Neural cell (in vitro differentiated cells): ENCODE data around the gene PTPRD. TPM values are rescaled to one million over a fixed set of nuclear protein-coding genes. Genes with fewer than 3 reads are reported as not detected.

Experiments used
- H2AFZ ChIP-seq: fragments of 200-600, 300-800 bp; sonication (generic), shearing (Covaris generic); 2 replicates; pipeline ENCODE4 v1.6.0; 2014; ENCODE audit warnings: low read depth, mild to moderate bottlenecking, antibody characterized with exemption, low read length, moderate library complexity
- H3F3A ChIP-seq: fragments of 200-600 bp; shearing (Covaris generic); 2 replicates; pipeline ENCODE4 v1.6.1; 2016; ENCODE audit warnings: mild to moderate bottlenecking, moderate library complexity, mixed read lengths, antibody characterized with exemption, low read length; ENCODE audit not compliant: insufficient read depth, poor library complexity, severe bottlenecking
- H3K27ac ChIP-seq: fragments of 200-600, 300-800 bp; sonication (generic), shearing (Covaris generic); 2 replicates; pipeline ENCODE4 v1.5.1; 2014; ENCODE audit warnings: mild to moderate bottlenecking, low read length, moderate library complexity
- H3K27me3 ChIP-seq: fragments of 300-800, 200-600 bp; sonication (generic), shearing (Covaris generic); 2 replicates; pipeline ENCODE4 v1.6.0; 2014; ENCODE audit warnings: mild to moderate bottlenecking, low read depth, low read length, moderate library complexity; ENCODE audit not compliant: insufficient read depth
- H3K36me3 ChIP-seq: fragments of 300-800, 200-600 bp; sonication (generic), shearing (Covaris generic); 2 replicates; pipeline ENCODE4 v1.5.1; 2014; ENCODE audit warnings: mild to moderate bottlenecking, antibody characterized with exemption, low read length, moderate library complexity; ENCODE audit not compliant: insufficient read depth
- H3K4me2 ChIP-seq: fragments of 300-800, 200-600 bp; sonication (generic), shearing (Covaris generic); 2 replicates; pipeline ENCODE4 v1.6.0; 2014; ENCODE audit warnings: mild to moderate bottlenecking, low read length
- H3K4me3 ChIP-seq: fragments of 300-800, 200-600 bp; sonication (generic), shearing (Covaris generic); 2 replicates; pipeline ENCODE4 v1.5.1; 2014; ENCODE audit warnings: mild to moderate bottlenecking, low read length, moderate library complexity
- H3K79me2 ChIP-seq: fragments of 200-600 bp; shearing (Covaris generic); replicated peaks from 2 replicates; pipeline ENCODE4 v1.6.0; 2014; ENCODE audit warnings: mild to moderate bottlenecking, low read length, moderate library complexity; ENCODE audit not compliant: insufficient read depth
- H3K9ac ChIP-seq: fragments of 300-800, 200-600 bp; sonication (generic), shearing (Covaris generic); 2 replicates; pipeline ENCODE4 v1.6.1; 2016; ENCODE audit warnings: mild to moderate bottlenecking, low read length, mixed read lengths
- H3K9me2 ChIP-seq: fragments of 200-600 bp; shearing (Covaris generic); 2 replicates; pipeline ENCODE4 v1.6.1; 2016; ENCODE audit warnings: mild to moderate bottlenecking, low read length, mixed read lengths; ENCODE audit not compliant: insufficient read depth
- H3K9me3 ChIP-seq: fragments of 200-600, 300-800 bp; sonication (generic), shearing (Covaris generic); 2 replicates; pipeline ENCODE4 v1.6.1; 2016; ENCODE audit warnings: mild to moderate bottlenecking, mixed run types, low read length, moderate library complexity, mixed read lengths
- H4K20me1 ChIP-seq: fragments of 200-600 bp; shearing (Covaris generic); 2 replicates; pipeline ENCODE4 v1.6.1; 2016; ENCODE audit warnings: mild to moderate bottlenecking, mixed run types; ENCODE audit not compliant: insufficient read depth
- CTCF ChIP-seq: fragments of 450-650 bp; IDR thresholded peaks from 2 replicates; pipeline ENCODE4 v1.5.1; 2014; ENCODE audit warnings: antibody characterized with exemption, mild to moderate bottlenecking, moderate library complexity; ENCODE audit not compliant: poor library complexity, severe bottlenecking
- EP300 ChIP-seq: fragments of 450-650 bp; conservative IDR thresholded peaks from 2 replicates; pipeline ENCODE4 v1.6.1; 2014; ENCODE audit warnings: antibody characterized with exemption, mild to moderate bottlenecking, moderate library complexity; ENCODE audit not compliant: poor library complexity, severe bottlenecking
- EZH2 ChIP-seq: fragments of 200-600, 300-800 bp; shearing (Covaris generic), sonication (generic); IDR thresholded peaks from 2 replicates; pipeline ENCODE4 v1.6.1; 2014; ENCODE audit warnings: antibody characterized with exemption, low read length, borderline replicate concordance, mild to moderate bottlenecking; ENCODE audit not compliant: insufficient read depth, poor library complexity, severe bottlenecking
- MXI1 ChIP-seq: fragments of 450-650 bp; conservative IDR thresholded peaks from 2 replicates; pipeline ENCODE4 v1.6.1; 2014; ENCODE audit warnings: antibody characterized with exemption, mild to moderate bottlenecking; ENCODE audit not compliant: poor library complexity, severe bottlenecking
- POLR2AphosphoS5 ChIP-seq: IDR thresholded peaks from 2 replicates; pipeline ENCODE4 v1.6.1; 2012
- RAD21 ChIP-seq: fragments of 450-650 bp; conservative IDR thresholded peaks from 2 replicates; pipeline ENCODE4 v1.6.1; 2014; ENCODE audit warnings: antibody characterized with exemption, mild to moderate bottlenecking, moderate library complexity
- REST ChIP-seq: IDR thresholded peaks from 2 replicates; pipeline ENCODE4 v1.6.1; 2012; ENCODE audit warnings: borderline replicate concordance
- SMC3 ChIP-seq: fragments of 450-650 bp; conservative IDR thresholded peaks from 2 replicates; pipeline ENCODE4 v1.6.1; 2014; ENCODE audit warnings: antibody characterized with exemption, mild to moderate bottlenecking, moderate library complexity; ENCODE audit not compliant: poor library complexity
- TAF1 ChIP-seq: IDR thresholded peaks from 2 replicates; pipeline ENCODE4 v1.6.1; 2012; ENCODE audit warnings: low read depth
- polyA plus RNA-seq: library from polyadenylated mRNA; depleted of rRNA; stranded (reverse); fragments of >200 nt; gene quantifications from 2 replicates; pipeline ENCODE4 v1.2.3, GENCODE V29; 2014

The PTPRD gene
- polyA plus RNA-seq, 1 donor from 2014 or later = 143 TPM

DNA sequence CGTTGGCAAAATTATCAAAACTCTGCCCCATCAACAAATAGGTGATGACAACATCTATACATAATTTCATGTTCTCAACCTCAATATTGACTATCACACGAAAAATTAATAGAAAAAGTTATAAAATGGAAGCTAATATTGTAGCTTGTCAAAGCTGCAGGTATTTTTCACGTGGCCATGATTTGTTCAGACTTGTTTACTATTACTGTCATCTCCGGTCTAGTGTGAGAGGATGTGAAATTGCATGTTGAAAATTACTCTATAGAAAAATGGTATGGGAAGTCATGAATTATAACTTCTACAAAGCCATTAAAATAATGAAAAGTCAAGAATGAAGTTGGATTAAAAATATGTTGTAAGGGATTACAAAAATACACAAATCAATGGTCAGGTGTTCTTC lies 385.8 kb downstream of the PTPRD start:
- Histone ChIP-seq H2AFZ (no peak overlapping the region), H3K4me2 (no peak overlapping the region), H3K27me3 (no peaks in the 10 kb centered on the region), H3K79me2 (no peaks in the 10 kb centered on the region), H3K9me2 (no peaks in the 10 kb centered on the region), H3K36me3 (no peaks in the 10 kb centered on the region), H3F3A (no peaks in the 10 kb centered on the region), H3K27ac (no peak overlapping the region), H4K20me1 (no peaks in the 10 kb centered on the region), H3K9me3 (no peaks in the 10 kb centered on the region), H3K9ac (no peak overlapping the region), H3K4me3 (no peak overlapping the region)
- TF ChIP-seq SMC3 = no peak
- TF ChIP-seq RAD21 = no peak
- no peak for TF ChIP-seq MXI1
- TF ChIP-seq TAF1 = no peak
- no peak for TF ChIP-seq EP300
- no peak for TF ChIP-seq REST
- TF ChIP-seq EZH2 = no peak
- no peak for TF ChIP-seq POLR2AphosphoS5
- no peak for TF ChIP-seq CTCF

DNA sequence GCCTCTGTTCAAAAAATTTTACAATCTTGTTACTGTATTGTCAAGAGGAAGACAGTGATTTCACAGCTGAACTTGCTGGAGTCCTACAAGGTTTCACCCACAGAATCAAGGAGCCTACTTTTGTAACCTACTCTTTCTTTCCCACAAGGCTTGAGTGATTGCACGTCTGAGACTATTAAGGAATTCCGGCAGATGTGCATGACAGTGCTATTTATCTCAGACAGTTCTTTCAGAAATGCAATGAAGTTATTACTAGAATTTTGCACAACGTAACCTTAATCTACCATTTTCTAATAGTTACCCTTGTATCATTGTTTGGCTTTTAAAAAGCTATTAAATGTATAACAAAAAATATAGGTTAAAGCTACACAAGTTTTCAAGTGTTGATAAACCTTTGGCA lies 400.1 kb downstream of the PTPRD start:
- H3K36me3 ChIP-seq = no peaks in the 10 kb centered on the region
- no peak overlapping the region for H3K27ac ChIP-seq
- H3K9ac ChIP-seq = no peak overlapping the region
- H3K4me2 ChIP-seq = no peak overlapping the region
- TF ChIP-seq EZH2 (no peak), TAF1 (no peak), POLR2AphosphoS5 (peak; percentile 39), EP300 (peak; percentile 55), CTCF (no peak), REST (peak; percentile 80), RAD21 (no peak), SMC3 (no peak), MXI1 (no peak)
- no peaks in the 10 kb centered on the region for H3K9me2 ChIP-seq
- H3K79me2 ChIP-seq = no peaks in the 10 kb centered on the region
- no peak overlapping the region for H2AFZ ChIP-seq
- no peak overlapping the region for H3K4me3 ChIP-seq
- no peaks in the 10 kb centered on the region for H4K20me1 ChIP-seq
- H3F3A ChIP-seq = no peaks in the 10 kb centered on the region
- no peaks in the 10 kb centered on the region for H3K9me3 ChIP-seq
- no peaks in the 10 kb centered on the region for H3K27me3 ChIP-seq
